Astrocyte (in vitro differentiated cells and primary cell): Measurements from ENCODE around the gene DPH2. TPM values are rescaled to one million over a fixed set of nuclear protein-coding genes. Genes with fewer than 3 reads are reported as not detected.

Experiments
- DNase-seq: peaks from one replicate; pipeline ENCODE4 v3.0.0-alpha.2; 2010; ENCODE audit warnings: low read depth
- FAIRE-seq: peaks from 2 replicates; lab custom pipeline; 2011; peaks lifted over from hg19 to GRCh38; lab: Jason Lieb, UNC
- H2AFZ ChIP-seq: 2 replicates; pipeline ENCODE4 v1.6.0; 2012; ENCODE audit warnings: low read depth, low read length, inconsistent platforms
- H3K27ac ChIP-seq: 2 replicates; pipeline ENCODE4 v1.5.1; 2011; ENCODE audit warnings: low read depth, low read length, inconsistent platforms
- H3K27me3 ChIP-seq: 2 replicates; pipeline ENCODE4 v1.6.0; 2011; ENCODE audit warnings: low read length, inconsistent platforms; ENCODE audit not compliant: insufficient read depth
- H3K36me3 ChIP-seq: 2 replicates; pipeline ENCODE4 v1.5.1; 2011; ENCODE audit warnings: low read length, inconsistent platforms; ENCODE audit not compliant: insufficient read depth
- H3K4me1 ChIP-seq: 2 replicates; pipeline ENCODE4 v1.5.1; 2011; ENCODE audit warnings: low read length, inconsistent platforms; ENCODE audit not compliant: insufficient read depth
- H3K4me2 ChIP-seq: 2 replicates; pipeline ENCODE4 v1.6.0; 2012; ENCODE audit warnings: low read length, inconsistent platforms
- H3K4me3 ChIP-seq: 2 replicates; pipeline ENCODE4 v1.5.1; 2011; ENCODE audit warnings: low read depth, mild to moderate bottlenecking, low read length, inconsistent platforms; ENCODE audit not compliant: insufficient read depth
- H3K79me2 ChIP-seq: 2 replicates; pipeline ENCODE4 v1.6.0; 2012; ENCODE audit warnings: mild to moderate bottlenecking, low read length, inconsistent platforms; ENCODE audit not compliant: insufficient read depth
- H3K9ac ChIP-seq: 2 replicates; pipeline ENCODE4 v1.6.0; 2012; ENCODE audit warnings: mild to moderate bottlenecking, low read length, inconsistent platforms
- H3K9me3 ChIP-seq: 2 replicates; pipeline ENCODE4 v1.5.1; 2012; ENCODE audit warnings: low read depth, mild to moderate bottlenecking, low read length, inconsistent platforms; ENCODE audit not compliant: insufficient read depth
- H4K20me1 ChIP-seq: 2 replicates; pipeline ENCODE4 v1.6.0; 2012; ENCODE audit warnings: low read length, inconsistent platforms; ENCODE audit not compliant: insufficient read depth
- H3K27ac Mint-ChIP-seq: one replicate; pipeline ENCODE4 v1.8.0; 2021; ENCODE audit warnings: mild to moderate bottlenecking, mixed read lengths; ENCODE audit not compliant: unreplicated experiment
- H3K27me3 Mint-ChIP-seq: one replicate; pipeline ENCODE4 v1.8.0; 2021; ENCODE audit warnings: low read depth, mixed read lengths; ENCODE audit not compliant: unreplicated experiment
- H3K36me3 Mint-ChIP-seq: one replicate; pipeline ENCODE4 v1.8.0; 2021; ENCODE audit warnings: low read depth, mixed read lengths; ENCODE audit not compliant: unreplicated experiment
- H3K4me1 Mint-ChIP-seq: one replicate; pipeline ENCODE4 v1.8.0; 2021; ENCODE audit warnings: low read depth, mixed read lengths; ENCODE audit not compliant: unreplicated experiment
- H3K4me3 Mint-ChIP-seq: one replicate; pipeline ENCODE4 v1.8.0; 2021; ENCODE audit warnings: mild to moderate bottlenecking, moderate library complexity, mixed read lengths; ENCODE audit not compliant: unreplicated experiment
- H3K9me3 Mint-ChIP-seq: one replicate; pipeline ENCODE4 v1.8.0; 2021; ENCODE audit warnings: mild to moderate bottlenecking, mixed read lengths; ENCODE audit not compliant: unreplicated experiment
- CTCF ChIP-seq: IDR thresholded peaks from 2 replicates; pipeline ENCODE4 v1.5.1; 2011; ENCODE audit warnings: low read depth, mild to moderate bottlenecking, inconsistent platforms, low read length, moderate library complexity; ENCODE audit not compliant: insufficient read depth
- EZH2 ChIP-seq: IDR thresholded peaks from 2 replicates; pipeline ENCODE4 v1.6.1; 2012; ENCODE audit warnings: mild to moderate bottlenecking, low read length, inconsistent platforms; ENCODE audit not compliant: insufficient read depth
- total RNA-seq: library from RNA; stranded (reverse); gene quantifications from 2 replicates; pipeline ENCODE4 v1.2.1, GENCODE V29; 2021

DPH2 gene
- total RNA-seq, 1 donor from 2014 or later = 31.6 TPM

- Histone ChIP-seq H2AFZ (peak overlapping the region; percentile 92), H4K20me1 (peaks cover 12% of the 10 kb centered on the region), H3K4me1 (peaks cover 6% of the 10 kb centered on the region), H3K4me3 (peak overlapping the region; percentile 64), H3K36me3 (no peaks in the 10 kb centered on the region), H3K27me3 (no peaks in the 10 kb centered on the region), H3K9me3 (no peaks in the 10 kb centered on the region), H3K79me2 (no peaks in the 10 kb centered on the region), H3K4me2 (peak overlapping the region; percentile 98), H3K27ac (no peak overlapping the region), H3K9ac (peak overlapping the region; percentile 74)
- peaks cover 2% of the 10 kb centered on the region for H3K9me3 Mint-ChIP-seq
- peak overlapping the region; percentile 88 for H3K4me3 Mint-ChIP-seq
- H3K4me1 Mint-ChIP-seq = peaks cover 15% of the 10 kb centered on the region
- TF ChIP-seq CTCF = no peak
- no peak for TF ChIP-seq EZH2
- peak overlapping the region; percentile 78 for H3K27ac Mint-ChIP-seq
- H3K36me3 Mint-ChIP-seq = peaks cover 12% of the 10 kb centered on the region
- no peaks in the 10 kb centered on the region for H3K27me3 Mint-ChIP-seq
- FAIRE-seq (no peak), DNase-seq (no peak)
Measured at GRCh38 chr1:43990271-43991199, 20.7 kb downstream of the DPH2 start.

- Histone ChIP-seq H2AFZ (peak overlapping the region; percentile 92), H3K9ac (peak overlapping the region; percentile 74), H3K36me3 (no peaks in the 10 kb centered on the region), H3K27ac (peak overlapping the region; percentile 18), H3K9me3 (no peaks in the 10 kb centered on the region), H4K20me1 (peaks cover 6% of the 10 kb centered on the region), H3K4me3 (peak overlapping the region; percentile 64), H3K27me3 (no peaks in the 10 kb centered on the region), H3K4me2 (peak overlapping the region; percentile 98), H3K4me1 (peaks cover 6% of the 10 kb centered on the region), H3K79me2 (no peaks in the 10 kb centered on the region)
- H3K9me3 Mint-ChIP-seq = peaks cover 2% of the 10 kb centered on the region
- FAIRE-seq (no peak), DNase-seq (no peak)
- H3K27ac Mint-ChIP-seq = peak overlapping the region; percentile 78
- H3K4me3 Mint-ChIP-seq = peak overlapping the region; percentile 88
- peaks cover 15% of the 10 kb centered on the region for H3K4me1 Mint-ChIP-seq
- H3K27me3 Mint-ChIP-seq = no peaks in the 10 kb centered on the region
- H3K36me3 Mint-ChIP-seq = peaks cover 5% of the 10 kb centered on the region
- TF ChIP-seq EZH2 = no peak
- no peak for TF ChIP-seq CTCF
Measured at GRCh38 chr1:43991200-43991475, 21.3 kb downstream of the DPH2 start.
